ENCODE results near the gene CAMK2B. TPM values are rescaled to one million over a fixed set of nuclear protein-coding genes. Genes with fewer than 3 reads are reported as not detected.

The CAMK2B gene
- total RNA-seq, 1 donor from 2014 or later, result not detected

DNA sequence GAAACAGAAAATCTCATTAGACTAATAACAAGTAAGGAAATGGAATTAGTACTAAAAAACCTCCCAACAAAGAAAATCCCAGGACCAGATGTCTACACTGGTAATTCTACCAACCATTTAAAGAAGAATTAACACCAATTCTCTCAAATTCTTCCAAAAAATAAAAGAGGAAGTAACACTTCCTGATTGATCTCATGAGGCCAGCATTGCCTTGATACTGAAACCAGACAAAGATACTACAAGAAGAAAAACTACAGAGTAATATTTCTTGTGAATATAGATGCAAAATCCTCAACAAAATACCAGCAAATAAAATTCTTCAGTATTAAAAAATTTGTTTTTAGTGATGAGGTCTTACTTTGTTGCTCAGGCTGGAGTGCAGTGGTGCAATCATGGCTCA is 157.5 kb downstream of the CAMK2B start:
- Histone ChIP-seq H3K27me3 (ENCODE audit: control insufficient read depth, insufficient read depth, low read length) (no peaks in the 10 kb centered on the region), H3K36me3 (ENCODE audit: control insufficient read depth, insufficient read depth, low read length) (no peaks in the 10 kb centered on the region), H3K4me3 (ENCODE audit: low read depth, low read length) (no peak overlapping the region)
- TF ChIP-seq, protein P1, sequence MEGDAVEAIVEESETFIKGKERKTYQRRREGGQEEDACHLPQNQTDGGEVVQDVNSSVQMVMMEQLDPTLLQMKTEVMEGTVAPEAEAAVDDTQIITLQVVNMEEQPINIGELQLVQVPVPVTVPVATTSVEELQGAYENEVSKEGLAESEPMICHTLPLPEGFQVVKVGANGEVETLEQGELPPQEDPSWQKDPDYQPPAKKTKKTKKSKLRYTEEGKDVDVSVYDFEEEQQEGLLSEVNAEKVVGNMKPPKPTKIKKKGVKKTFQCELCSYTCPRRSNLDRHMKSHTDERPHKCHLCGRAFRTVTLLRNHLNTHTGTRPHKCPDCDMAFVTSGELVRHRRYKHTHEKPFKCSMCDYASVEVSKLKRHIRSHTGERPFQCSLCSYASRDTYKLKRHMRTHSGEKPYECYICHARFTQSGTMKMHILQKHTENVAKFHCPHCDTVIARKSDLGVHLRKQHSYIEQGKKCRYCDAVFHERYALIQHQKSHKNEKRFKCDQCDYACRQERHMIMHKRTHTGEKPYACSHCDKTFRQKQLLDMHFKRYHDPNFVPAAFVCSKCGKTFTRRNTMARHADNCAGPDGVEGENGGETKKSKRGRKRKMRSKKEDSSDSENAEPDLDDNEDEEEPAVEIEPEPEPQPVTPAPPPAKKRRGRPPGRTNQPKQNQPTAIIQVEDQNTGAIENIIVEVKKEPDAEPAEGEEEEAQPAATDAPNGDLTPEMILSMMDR (IDR thresholded peaks at IDR 0.05; ENCODE audit: insufficient read depth, low read length, severe bottlenecking), result no peak
- DNase-seq (ENCODE audit: low read depth) (no peak), FAIRE-seq (no peak)

Other genes starting within 250 kb of the CAMK2B start
- gene POLM, start 243.1 kb downstream of the CAMK2B start, total RNA-seq, result 6.3 and 7.7 TPM in 2 replicates
- 0.26 TPM in 2 replicates for gene AEBP1, start 221.2 kb downstream of the CAMK2B start, total RNA-seq
- gene POLD2, start 202.0 kb downstream of the CAMK2B start, total RNA-seq, result 103 and 122 TPM in 2 replicates
- gene MYL7, start 184.3 kb downstream of the CAMK2B start, total RNA-seq, result not detected in 2 replicates
- gene GCK, start 136.2 kb downstream of the CAMK2B start, total RNA-seq, result 0.13 and 0.53 TPM in 2 replicates
- gene YKT6, start 124.6 kb downstream of the CAMK2B start, total RNA-seq, result 74.5 and 109 TPM in 2 replicates
- gene NUDCD3, start 165.1 kb upstream of the CAMK2B start, total RNA-seq, result 59.0 and 85.6 TPM in 2 replicates
- under 0.01 TPM in 2 replicates for gene NPC1L1, start 215.7 kb upstream of the CAMK2B start, total RNA-seq
- gene DDX56, start 248.3 kb upstream of the CAMK2B start, total RNA-seq, result 56.2 and 65.0 TPM in 2 replicates